ENCODE data around the gene CTSS.

- TF ChIP-seq CTCF (IDR thresholded peaks at IDR 0.05): no peak
- no peak for TF ChIP-seq POLR2AphosphoS5 (IDR thresholded peaks at IDR 0.05)
These were observed 44.9 kb downstream of the CTSS start, which contains the start of gene HORMAD1 for GRCh38 chr1:150720703-150721102.
